HepG2 (cell line): Measurements from ENCODE around the gene ID3. TPM values are rescaled to one million over a fixed set of nuclear protein-coding genes. Genes with fewer than 3 reads are reported as not detected.

Experiments
- ATAC-seq: fragments of 200-7000 bp; cut with Tn5 transposase; 3 replicates; pipeline ENCODE4 v1.9.1; 2020; ENCODE audit warnings: mild to moderate bottlenecking, moderate library complexity
- BruUV-seq: library from RNA; stranded (reverse); fragments of 400-500 nt; replicated peaks from 2 replicates; lab custom pipeline; 2021; lab: Mats Ljungman, UMichigan
- CTCF ChIA-PET: fragments of 300-600 bp; formaldehyde crosslinking; extraction: SDS; loops from one replicate; lab custom pipeline; 2021; ENCODE audit warnings: low total read pairs, inconsistent platforms, low intra/inter-chr PET ratio; lab: Yijun Ruan, JAX
- POLR2A ChIA-PET: fragments of 350-600 bp; sonication (Branson Sonifier 250); formaldehyde crosslinking; loops from one replicate; lab custom pipeline; 2020; ENCODE audit warnings: antibody characterized with exemption, inconsistent platforms; lab: Yijun Ruan, JAX
- DNase-seq: peaks from one replicate; pipeline ENCODE4 v3.0.0-alpha.2; 2015; ENCODE audit warnings: low spot score
- FAIRE-seq: peaks from 3 replicates; lab custom pipeline; 2011; peaks lifted over from hg19 to GRCh38; lab: Jason Lieb, UNC
- H2AFZ ChIP-seq: one replicate; pipeline ENCODE4 v1.6.1; 2011; ENCODE audit warnings: low read length, inconsistent platforms
- H3K27ac ChIP-seq: fragments of 300-600 bp; 3 replicates; pipeline ENCODE4 v1.8.0; 2011; ENCODE audit warnings: mixed run types, mild to moderate bottlenecking, mixed read lengths, low read length, inconsistent platforms; ENCODE audit not compliant: insufficient read depth; ENCODE audit errors: extremely low read length
- H3K27me3 ChIP-seq, 2 experiments: fragments of 200-600 bp in 1 of 2; 2 replicates in 1 of 2; 3 replicates in 1 of 2; pipeline versions ENCODE4 v1.6.0 to v1.8.0; 2011; ENCODE audit warnings: low read length in 2 of 2, mild to moderate bottlenecking in 2 of 2, moderate library complexity in 2 of 2, inconsistent platforms in 1 of 2; ENCODE audit not compliant: insufficient read depth in 2 of 2, control insufficient read depth in 1 of 2
- H3K36me3 ChIP-seq, 2 experiments: fragments of 200-600 bp in 1 of 2; replicated peaks in 1 of 2; 2 replicates in 1 of 2; 3 replicates in 1 of 2; pipeline versions ENCODE4 v1.5.1 to v1.8.0; 2011; ENCODE audit warnings: low read length in 2 of 2, inconsistent platforms in 1 of 2; ENCODE audit not compliant: insufficient read depth in 2 of 2, control insufficient read depth in 1 of 2
- H3K4me1 ChIP-seq: 2 replicates; pipeline ENCODE4 v1.5.1; 2012; ENCODE audit warnings: low read length, inconsistent platforms; ENCODE audit not compliant: insufficient read depth
- H3K4me2 ChIP-seq: 2 replicates; pipeline ENCODE4 v1.6.0; 2011; ENCODE audit warnings: low read depth, low read length, inconsistent platforms
- H3K4me3 ChIP-seq, 3 experiments: fragments of 200-600 bp in 1 of 3; sonication (generic), shearing (Covaris generic) in 1 of 3; replicated peaks in 1 of 3; 2 replicates each; pipeline ENCODE4 v1.5.1; 2011 to 2016; ENCODE audit warnings: low read length in 3 of 3, inconsistent platforms in 2 of 3, low read depth in 2 of 3, mild to moderate bottlenecking in 2 of 3, control low read depth in 1 of 3, mixed read lengths in 1 of 3; ENCODE audit not compliant: insufficient read depth in 1 of 3
- H3K79me2 ChIP-seq: one replicate; pipeline ENCODE4 v1.6.1; 2011; ENCODE audit warnings: low read length, inconsistent platforms; ENCODE audit not compliant: insufficient read depth
- H3K9ac ChIP-seq: 2 replicates; pipeline ENCODE4 v1.6.0; 2011; ENCODE audit warnings: mild to moderate bottlenecking, low read depth, low read length, inconsistent platforms; ENCODE audit not compliant: insufficient read depth
- H3K9me3 ChIP-seq: 2 replicates; pipeline ENCODE4 v1.5.1; 2012; ENCODE audit warnings: mild to moderate bottlenecking, low read length
- H4K20me1 ChIP-seq: 2 replicates; pipeline ENCODE4 v1.6.0; 2011; ENCODE audit warnings: inconsistent platforms, mild to moderate bottlenecking, low read length, moderate library complexity; ENCODE audit not compliant: insufficient read depth
- POLR2G ChIP-seq: fragments of 200-400 bp; formaldehyde crosslinking; IDR thresholded peaks from 2 replicates; pipeline ENCODE4 v1.6.1; 2018; ENCODE audit warnings: mild to moderate bottlenecking, low read depth, low read length, moderate library complexity
- RBFOX2 ChIP-seq: fragments of 200-400 bp; formaldehyde crosslinking; IDR thresholded peaks from 2 replicates; pipeline ENCODE4 v1.6.1; 2017; ENCODE audit warnings: low read depth, mild to moderate bottlenecking, low read length
- RXRA ChIP-seq: sonication (generic); formaldehyde crosslinking; IDR thresholded peaks from 2 replicates; pipeline ENCODE4 v1.5.1; 2020; ENCODE audit warnings: missing genetic modification reagents
- ZNF878 ChIP-seq: sonication (generic); formaldehyde crosslinking; IDR thresholded peaks from 2 replicates; pipeline ENCODE4 v1.8.1; 2023; ENCODE audit warnings: mild to moderate bottlenecking, missing genetic modification reagents, moderate library complexity
- WGBS: methylation state at CpG from one replicate; pipeline ENCODE4 v1.1.6; 2017; ENCODE audit warnings: low lambda C conversion rate; 5-methylcytosine and 5-hydroxymethylcytosine counted together
- in situ Hi-C: cut with HindIII; loops from 2 replicates; pipeline ENCODE4 v1.10.0; 2017; ENCODE audit warnings: low pct_unique_long_range_greater_than_20kb; ENCODE audit not compliant: extremely low pct_ligation_motif_present
- intact Hi-C: fragments of 100-400 bp; cut with micrococcal nuclease; formaldehyde crosslinking; loops from one replicate; pipeline ENCODE4 v1.10.0; 2022; ENCODE audit not compliant: unreplicated experiment
- polyA plus RNA-seq, 8 experiments: library from polyadenylated mRNA; depleted of rRNA in 3 of 8; stranded (reverse) in 7 of 8; unstranded in 1 of 8; fragments of >200 nt; fragmentation: Illumina TruSeq in 4 of 8; extraction: Trizol in 4 of 8; gene quantifications; 2 replicates each; pipeline versions ENCODE4 v1.2.1 to v1.2.3, GENCODE V29; 2011 to 2016; ENCODE audit warnings: low read depth in 4 of 8, missing spikeins in 1 of 8, mixed read lengths in 1 of 8; ENCODE audit not compliant: insufficient read depth in 1 of 8
- total RNA-seq, 5 experiments: library from RNA; depleted of rRNA; stranded (reverse); fragments of >200 nt; fragmentation: Illumina TruSeq; extraction: Trizol; gene quantifications; 2 replicates each; pipeline ENCODE4 v1.2.3, GENCODE V29; 2016; ENCODE audit warnings: low read depth in 1 of 5
- TF ChIP-seq, protein P1 (sequence below): IDR thresholded peaks from 2 replicates; pipeline ENCODE4 v1.6.1; 2016

Gene ID3
- total and polyA plus RNA-seq, 2 of the 13 experiments (the other 11 are each of a cell fraction or from before 2014, with no cell fraction given): 64.8 to 115 TPM

GRCh38 chr1:23557471-23558124 is 1.7 kb downstream of the ID3 start:
- BruUV-seq: no TSS peak
- H3K27ac ChIP-seq: peak overlapping the region; percentile 98
- H3K9ac ChIP-seq: peak overlapping the region; percentile 97
- ChIA-PET POLR2A (interaction anchor here (1.5 to 6.0 kb wide), 6 partner anchors 9 to 220 kb away, joined by 3 to 54 read pairs (median 15); partner anchors contain the start of gene PITHD1), CTCF (no interaction called here)
- peaks cover 73% of the 10 kb centered on the region for H3K4me1 ChIP-seq
- 8% methylated on average over 8 of the region's 8 CpGs for WGBS
- H4K20me1 ChIP-seq: peaks cover 9% of the 10 kb centered on the region; the same call in 1 of the 2 replicates
- no peaks in the 10 kb centered on the region for H3K36me3 ChIP-seq
- intact Hi-C loops (loop anchor here (5.0 to 10.0 kb wide), 2 partner anchors 35 to 187 kb away; partner anchors contain the start of gene ELOA), in situ Hi-C loops (no loop called here)
- peaks cover 25% of the 10 kb centered on the region for H3K79me2 ChIP-seq
- FAIRE-seq (no peak), DNase-seq (no peak), ATAC-seq (no peak)
- no peaks in the 10 kb centered on the region; a peak in 1 of 5 replicates for H3K27me3 ChIP-seq
- H3K4me2 ChIP-seq: peak overlapping the region; percentile 95
- peak; percentile 5; the same call in 1 of the 2 replicates for TF ChIP-seq POLR2G
- TF ChIP-seq ZNF878 (CRISPR knock-in tag): 0 out of 2 replicates have a peak, but pooled peaks have one; percentile 18
- TF ChIP-seq, protein P1, sequence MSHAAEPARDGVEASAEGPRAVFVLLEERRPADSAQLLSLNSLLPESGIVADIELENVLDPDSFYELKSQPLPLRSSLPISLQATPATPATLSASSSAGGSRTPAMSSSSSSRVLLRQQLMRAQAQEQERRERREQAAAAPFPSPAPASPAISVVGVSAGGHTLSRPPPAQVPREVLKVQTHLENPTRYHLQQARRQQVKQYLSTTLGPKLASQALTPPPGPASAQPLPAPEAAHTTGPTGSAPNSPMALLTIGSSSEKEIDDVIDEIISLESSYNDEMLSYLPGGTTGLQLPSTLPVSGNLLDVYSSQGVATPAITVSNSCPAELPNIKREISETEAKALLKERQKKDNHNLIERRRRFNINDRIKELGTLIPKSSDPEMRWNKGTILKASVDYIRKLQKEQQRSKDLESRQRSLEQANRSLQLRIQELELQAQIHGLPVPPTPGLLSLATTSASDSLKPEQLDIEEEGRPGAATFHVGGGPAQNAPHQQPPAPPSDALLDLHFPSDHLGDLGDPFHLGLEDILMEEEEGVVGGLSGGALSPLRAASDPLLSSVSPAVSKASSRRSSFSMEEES (CRISPR knock-in tag): 0 out of 2 replicates have a peak, but pooled peaks have one; percentile 5
- no peak for TF ChIP-seq RXRA
- TF ChIP-seq RBFOX2: 0 out of 2 replicates have a peak, but pooled peaks have one; percentile 12
- H3K4me3 ChIP-seq: peak overlapping the region; percentile 73 to 98 (median 83)
- no peaks in the 10 kb centered on the region for H3K9me3 ChIP-seq
- H2AFZ ChIP-seq: no peak overlapping the region
